KMS-11 (cell line): ENCODE results near the gene PCSK7.

ENCODE experiments used
- H2AFZ ChIP-seq: fragments of 200-600 bp; sonication (generic); 2 replicates; pipeline ENCODE4 v1.6.1; 2016; ENCODE audit warnings: antibody characterized with exemption, mixed run types, low read depth
- H3K27ac ChIP-seq: fragments of 200-600 bp; sonication (generic); 2 replicates; pipeline ENCODE4 v1.6.1; 2016; ENCODE audit warnings: mild to moderate bottlenecking, mixed run types
- H3K27me3 ChIP-seq: fragments of 200-600 bp; sonication (generic); 2 replicates; pipeline ENCODE4 v1.6.1; 2017; ENCODE audit warnings: mild to moderate bottlenecking, low read depth, mixed run types, moderate library complexity; ENCODE audit not compliant: insufficient read depth
- H3K36me3 ChIP-seq: fragments of 200-600 bp; sonication (generic); 2 replicates; pipeline ENCODE4 v1.6.1; 2017; ENCODE audit warnings: mild to moderate bottlenecking, mixed run types; ENCODE audit not compliant: insufficient read depth
- H3K4me1 ChIP-seq: fragments of 200-600 bp; sonication (generic); 2 replicates; pipeline ENCODE4 v1.6.1; 2016; ENCODE audit warnings: mild to moderate bottlenecking, low read depth, mixed run types; ENCODE audit not compliant: poor library complexity, severe bottlenecking
- H3K4me2 ChIP-seq: fragments of 200-600 bp; sonication (generic); 2 replicates; pipeline ENCODE4 v1.7.0; 2016; ENCODE audit warnings: mild to moderate bottlenecking, mixed run types
- H3K4me3 ChIP-seq: fragments of 200-600 bp; sonication (generic); IDR thresholded peaks from 2 replicates; pipeline ENCODE4 v1.6.1; 2017; ENCODE audit warnings: low read depth, low read length, mixed read lengths; ENCODE audit not compliant: insufficient read depth
- H3K79me2 ChIP-seq: fragments of 200-600 bp; sonication (generic); 2 replicates; pipeline ENCODE4 v1.6.1; 2016; ENCODE audit warnings: low read depth, mixed run types; ENCODE audit not compliant: insufficient read depth
- H3K9ac ChIP-seq: fragments of 200-600 bp; sonication (generic); 2 replicates; pipeline ENCODE4 v1.6.1; 2016; ENCODE audit warnings: mild to moderate bottlenecking, mixed run types
- H4K20me1 ChIP-seq: fragments of 200-600 bp; sonication (generic); 2 replicates; pipeline ENCODE4 v1.6.1; 2016; ENCODE audit warnings: mild to moderate bottlenecking, mixed run types; ENCODE audit not compliant: insufficient read depth
- CTCF ChIP-seq: fragments of 200-600 bp; sonication (generic); conservative IDR thresholded peaks from 2 replicates; pipeline ENCODE4 v1.6.1; 2017; ENCODE audit warnings: low read depth, mild to moderate bottlenecking, antibody characterized with exemption, low read length, moderate library complexity, mixed read lengths

PCSK7 gene

GRCh38 chr11:117187799-117188481, 43.9 kb downstream of the PCSK7 start:
- Histone ChIP-seq H4K20me1 (no peaks in the 10 kb centered on the region), H3K27me3 (no peaks in the 10 kb centered on the region), H3K79me2 (no peaks in the 10 kb centered on the region), H2AFZ (no peak overlapping the region), H3K9ac (no peak overlapping the region), H3K36me3 (no peaks in the 10 kb centered on the region), H3K4me1 (no peaks in the 10 kb centered on the region), H3K4me3 (no peak overlapping the region), H3K27ac (no peak overlapping the region), H3K4me2 (no peak overlapping the region)
- TF ChIP-seq CTCF, result no peak

- no peak overlapping the region for H3K4me3 ChIP-seq
- H3K4me1 ChIP-seq, result no peaks in the 10 kb centered on the region
- no peaks in the 10 kb centered on the region for H3K36me3 ChIP-seq
- no peak overlapping the region for H3K9ac ChIP-seq
- no peaks in the 10 kb centered on the region for H3K27me3 ChIP-seq
- H4K20me1 ChIP-seq, result no peaks in the 10 kb centered on the region
- H3K27ac ChIP-seq, result no peak overlapping the region
- no peak overlapping the region for H2AFZ ChIP-seq
- TF ChIP-seq CTCF, result no peak
- H3K4me2 ChIP-seq, result no peak overlapping the region
- no peaks in the 10 kb centered on the region for H3K79me2 ChIP-seq
These were observed 44.5 kb downstream of the PCSK7 start for GRCh38 chr11:117187428-117187798.

- no peaks in the 10 kb centered on the region for H3K36me3 ChIP-seq
- no peak overlapping the region for H3K9ac ChIP-seq
- H4K20me1 ChIP-seq, result no peaks in the 10 kb centered on the region
- no peak overlapping the region for H2AFZ ChIP-seq
- no peaks in the 10 kb centered on the region for H3K4me1 ChIP-seq
- H3K4me3 ChIP-seq, result no peak overlapping the region
- no peak overlapping the region for H3K4me2 ChIP-seq
- no peak for TF ChIP-seq CTCF
- H3K27me3 ChIP-seq, result no peaks in the 10 kb centered on the region
- no peaks in the 10 kb centered on the region for H3K79me2 ChIP-seq
- H3K27ac ChIP-seq, result no peak overlapping the region
These were observed 44.9 kb downstream of the PCSK7 start for GRCh38 chr11:117187007-117187406.

GRCh38 chr11:117186431-117186761, 45.5 kb downstream of the PCSK7 start:
- Histone ChIP-seq H3K27me3 (no peaks in the 10 kb centered on the region), H2AFZ (no peak overlapping the region), H3K79me2 (no peaks in the 10 kb centered on the region), H3K4me2 (no peak overlapping the region), H4K20me1 (no peaks in the 10 kb centered on the region), H3K4me1 (no peaks in the 10 kb centered on the region), H3K27ac (no peak overlapping the region), H3K4me3 (no peak overlapping the region), H3K9ac (no peak overlapping the region), H3K36me3 (no peaks in the 10 kb centered on the region)
- no peak for TF ChIP-seq CTCF
